Measurements from ENCODE around the gene HIVEP1.

Gene HIVEP1

DNA sequence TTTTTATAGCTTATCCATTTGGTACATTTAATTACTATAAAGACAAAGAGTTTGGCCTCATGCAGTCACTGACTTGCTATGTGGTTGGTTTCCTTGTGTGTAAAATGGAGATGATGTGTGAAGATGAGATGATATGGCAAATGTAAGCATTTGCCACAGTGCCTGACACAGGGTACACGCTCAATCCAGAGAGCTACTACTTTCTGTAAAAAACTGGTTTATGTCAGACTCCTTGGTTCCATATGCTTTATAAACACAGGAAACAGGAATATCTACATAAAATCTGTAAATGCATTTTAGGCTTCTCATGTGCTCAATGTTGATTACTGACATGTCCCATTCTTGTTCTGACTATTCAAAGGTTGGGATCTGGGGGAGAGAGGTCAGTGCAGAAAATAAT is 10.4 kb downstream of the HIVEP1 start:
- Histone ChIP-seq H3K27me3 (ENCODE audit: control insufficient read depth, insufficient read depth, low read length) (no peaks in the 10 kb centered on the region), H3K9me3 (replicated peaks; ENCODE audit: low read length) (no peaks in the 10 kb centered on the region), H3K9ac (ENCODE audit: low read depth, low read length) (no peak overlapping the region), H3K4me3 (ENCODE audit: low read length) (no peak overlapping the region), H3K4me1 (ENCODE audit: control insufficient read depth, insufficient read depth, low read length) (peaks cover 9% of the 10 kb centered on the region), H3K36me3 (ENCODE audit: insufficient read depth, low read length) (peaks cover 22% of the 10 kb centered on the region), H3K4me2 (ENCODE audit: low read length) (no peak overlapping the region)

DNA sequence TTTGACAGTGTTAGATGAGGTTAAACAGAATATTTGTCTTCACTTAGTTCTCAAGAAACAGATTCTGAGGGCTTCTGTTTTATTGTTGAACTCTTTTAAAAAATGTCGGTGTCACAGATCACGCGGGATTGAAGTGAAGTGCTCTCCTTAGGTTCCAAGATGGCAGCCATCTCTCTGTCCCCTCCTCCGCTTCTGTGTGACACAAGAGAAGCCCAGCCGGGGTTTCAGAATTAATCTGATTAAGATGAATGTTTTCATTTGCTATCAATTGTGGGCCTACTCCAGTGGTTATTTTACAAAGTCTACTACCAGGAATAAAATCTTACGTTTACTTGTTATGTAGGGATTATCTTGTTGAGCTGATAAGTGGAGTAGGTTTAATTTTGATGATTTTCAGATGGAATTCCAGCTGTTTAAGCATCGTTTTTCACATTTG is 10.9 kb downstream of the HIVEP1 start:
- Histone ChIP-seq H3K27me3 (ENCODE audit: control insufficient read depth, insufficient read depth, low read length) (no peaks in the 10 kb centered on the region), H3K4me1 (ENCODE audit: control insufficient read depth, insufficient read depth, low read length) (peaks cover 9% of the 10 kb centered on the region), H3K36me3 (ENCODE audit: insufficient read depth, low read length) (peaks cover 18% of the 10 kb centered on the region), H3K4me3 (ENCODE audit: low read length) (no peak overlapping the region), H3K4me2 (ENCODE audit: low read length) (no peak overlapping the region), H3K9ac (ENCODE audit: low read depth, low read length) (no peak overlapping the region), H3K9me3 (replicated peaks; ENCODE audit: low read length) (no peaks in the 10 kb centered on the region)

GRCh38 chr6:12024216-12024615 is 12.1 kb downstream of the HIVEP1 start:
- Histone ChIP-seq H3K4me1 (ENCODE audit: control insufficient read depth, insufficient read depth, low read length) (peaks cover 9% of the 10 kb centered on the region), H3K9me3 (replicated peaks; ENCODE audit: low read length) (no peaks in the 10 kb centered on the region), H3K36me3 (ENCODE audit: insufficient read depth, low read length) (peaks cover 16% of the 10 kb centered on the region), H3K27me3 (ENCODE audit: control insufficient read depth, insufficient read depth, low read length) (no peaks in the 10 kb centered on the region), H3K9ac (ENCODE audit: low read depth, low read length) (no peak overlapping the region), H3K4me2 (ENCODE audit: low read length) (no peak overlapping the region), H3K4me3 (ENCODE audit: low read length) (no peak overlapping the region)

- Histone ChIP-seq H3K36me3 (ENCODE audit: insufficient read depth, low read length) (peaks cover 10% of the 10 kb centered on the region), H3K27me3 (ENCODE audit: control insufficient read depth, insufficient read depth, low read length) (no peaks in the 10 kb centered on the region), H3K9me3 (replicated peaks; ENCODE audit: low read length) (no peaks in the 10 kb centered on the region), H3K4me2 (ENCODE audit: low read length) (peak overlapping the region; percentile 15), H3K9ac (ENCODE audit: low read depth, low read length) (no peak overlapping the region), H3K4me3 (ENCODE audit: low read length) (no peak overlapping the region), H3K4me1 (ENCODE audit: control insufficient read depth, insufficient read depth, low read length) (peaks cover 9% of the 10 kb centered on the region)
These were observed 12.8 kb downstream of the HIVEP1 start for GRCh38 chr6:12024699-12025434.

- Histone ChIP-seq H3K4me1 (ENCODE audit: control insufficient read depth, insufficient read depth, low read length) (peaks cover 9% of the 10 kb centered on the region), H3K9me3 (replicated peaks; ENCODE audit: low read length) (no peaks in the 10 kb centered on the region), H3K9ac (ENCODE audit: low read depth, low read length) (no peak overlapping the region), H3K4me2 (ENCODE audit: low read length) (no peak overlapping the region), H3K27me3 (ENCODE audit: control insufficient read depth, insufficient read depth, low read length) (no peaks in the 10 kb centered on the region), H3K36me3 (ENCODE audit: insufficient read depth, low read length) (peaks cover 7% of the 10 kb centered on the region), H3K4me3 (ENCODE audit: low read length) (no peak overlapping the region)
These were observed 14.0 kb downstream of the HIVEP1 start for GRCh38 chr6:12026120-12026519.

DNA sequence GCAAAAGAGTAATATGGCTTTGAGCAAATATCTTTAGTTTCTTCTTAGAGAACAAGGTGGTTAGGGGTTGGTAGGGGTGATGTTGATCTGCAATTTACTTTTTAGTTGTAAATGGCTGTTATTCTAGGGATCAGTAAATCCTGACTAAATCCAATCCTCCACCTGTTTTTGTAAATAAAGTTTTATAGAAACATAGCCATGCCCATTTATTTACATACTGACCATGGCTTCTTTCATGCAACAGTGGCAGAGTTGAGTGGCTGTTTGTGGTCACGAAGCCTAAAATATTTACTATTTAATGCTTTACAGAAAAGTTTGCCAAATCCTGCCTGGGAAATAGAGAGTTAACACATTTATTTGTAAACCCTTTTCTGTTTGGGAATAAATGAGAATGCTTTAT is 14.7 kb downstream of the HIVEP1 start:
- H3K27me3 ChIP-seq (ENCODE audit: control insufficient read depth, insufficient read depth, low read length) = no peaks in the 10 kb centered on the region
- H3K4me2 ChIP-seq (ENCODE audit: low read length) = no peak overlapping the region
- no peaks in the 10 kb centered on the region for H3K9me3 ChIP-seq (replicated peaks; ENCODE audit: low read length)
- H3K36me3 ChIP-seq (ENCODE audit: insufficient read depth, low read length) = peaks cover 7% of the 10 kb centered on the region
- H3K9ac ChIP-seq (ENCODE audit: low read depth, low read length) = no peak overlapping the region
- H3K4me1 ChIP-seq (ENCODE audit: control insufficient read depth, insufficient read depth, low read length) = peaks cover 9% of the 10 kb centered on the region
- H3K4me3 ChIP-seq (ENCODE audit: low read length) = no peak overlapping the region

- no peak overlapping the region for H3K4me3 ChIP-seq (ENCODE audit: low read length)
- no peak overlapping the region for H3K4me2 ChIP-seq (ENCODE audit: low read length)
- no peaks in the 10 kb centered on the region for H3K27me3 ChIP-seq (ENCODE audit: control insufficient read depth, insufficient read depth, low read length)
- H3K9ac ChIP-seq (ENCODE audit: low read depth, low read length) = no peak overlapping the region
- peaks cover 9% of the 10 kb centered on the region for H3K4me1 ChIP-seq (ENCODE audit: control insufficient read depth, insufficient read depth, low read length)
- H3K36me3 ChIP-seq (ENCODE audit: insufficient read depth, low read length) = peaks cover 4% of the 10 kb centered on the region
- H3K9me3 ChIP-seq (replicated peaks; ENCODE audit: low read length) = no peaks in the 10 kb centered on the region
These were observed 16.1 kb downstream of the HIVEP1 start for GRCh38 chr6:12028213-12028612.

- H3K9ac ChIP-seq (ENCODE audit: low read depth, low read length) = no peak overlapping the region
- no peak overlapping the region for H3K4me2 ChIP-seq (ENCODE audit: low read length)
- no peak overlapping the region for H3K4me3 ChIP-seq (ENCODE audit: low read length)
- H3K27me3 ChIP-seq (ENCODE audit: control insufficient read depth, insufficient read depth, low read length) = no peaks in the 10 kb centered on the region
- no peaks in the 10 kb centered on the region for H3K9me3 ChIP-seq (replicated peaks; ENCODE audit: low read length)
- peaks cover 4% of the 10 kb centered on the region for H3K36me3 ChIP-seq (ENCODE audit: insufficient read depth, low read length)
- peaks cover 17% of the 10 kb centered on the region for H3K4me1 ChIP-seq (ENCODE audit: control insufficient read depth, insufficient read depth, low read length)
These were observed 18.0 kb downstream of the HIVEP1 start for GRCh38 chr6:12029979-12030737.

GRCh38 chr6:12030993-12031550 is 19.0 kb downstream of the HIVEP1 start:
- Histone ChIP-seq H3K27me3 (ENCODE audit: control insufficient read depth, insufficient read depth, low read length) (no peaks in the 10 kb centered on the region), H3K9ac (ENCODE audit: low read depth, low read length) (no peak overlapping the region), H3K36me3 (ENCODE audit: insufficient read depth, low read length) (peaks cover 2% of the 10 kb centered on the region), H3K4me2 (ENCODE audit: low read length) (no peak overlapping the region), H3K4me1 (ENCODE audit: control insufficient read depth, insufficient read depth, low read length) (peaks cover 12% of the 10 kb centered on the region), H3K9me3 (replicated peaks; ENCODE audit: low read length) (no peaks in the 10 kb centered on the region), H3K4me3 (ENCODE audit: low read length) (no peak overlapping the region)

DNA sequence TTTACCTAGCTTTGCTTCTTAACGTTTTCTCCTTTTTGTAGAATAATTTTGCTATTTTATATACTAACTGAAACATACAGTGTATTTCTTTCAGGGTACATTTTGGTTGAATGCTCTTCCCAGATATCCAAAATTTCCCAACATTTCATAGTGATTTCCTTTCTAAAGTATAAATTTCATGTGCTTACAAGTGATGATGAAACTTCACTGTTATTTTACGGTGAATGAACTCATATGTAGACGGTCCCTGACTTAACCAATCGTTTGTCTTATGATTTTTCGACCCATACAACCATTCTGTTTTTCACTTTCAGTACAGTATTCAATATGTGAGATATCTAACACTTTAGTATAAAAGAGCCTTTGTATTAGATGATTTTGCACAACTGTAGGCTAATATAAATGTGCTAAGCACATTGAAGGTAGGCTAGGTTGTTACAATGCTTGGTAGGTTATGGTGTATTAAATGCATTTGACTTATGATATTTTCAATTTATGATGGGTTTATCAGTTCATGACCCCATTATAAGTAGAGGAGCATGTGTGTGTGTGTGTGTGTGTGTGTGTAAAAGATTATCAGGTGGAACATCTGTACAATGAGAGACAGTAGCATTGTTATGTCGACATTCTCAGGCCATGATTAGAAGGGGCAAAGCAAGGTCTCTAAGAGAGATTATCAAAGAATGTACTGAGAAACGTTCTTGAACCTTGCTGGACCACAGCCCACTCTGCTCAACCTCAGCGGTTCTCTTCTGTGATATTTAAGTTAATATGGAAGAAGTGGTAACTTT is 20.9 kb downstream of the HIVEP1 start:
- Histone ChIP-seq H3K27me3 (ENCODE audit: control insufficient read depth, insufficient read depth, low read length) (no peaks in the 10 kb centered on the region), H3K36me3 (ENCODE audit: insufficient read depth, low read length) (no peaks in the 10 kb centered on the region), H3K4me3 (ENCODE audit: low read length) (no peak overlapping the region), H3K4me1 (ENCODE audit: control insufficient read depth, insufficient read depth, low read length) (peaks cover 12% of the 10 kb centered on the region), H3K9me3 (replicated peaks; ENCODE audit: low read length) (no peaks in the 10 kb centered on the region), H3K9ac (ENCODE audit: low read depth, low read length) (no peak overlapping the region), H3K4me2 (ENCODE audit: low read length) (no peak overlapping the region)

- H3K4me3 ChIP-seq (ENCODE audit: low read length) = no peak overlapping the region
- no peak overlapping the region for H3K4me2 ChIP-seq (ENCODE audit: low read length)
- H3K9me3 ChIP-seq (replicated peaks; ENCODE audit: low read length) = no peaks in the 10 kb centered on the region
- H3K36me3 ChIP-seq (ENCODE audit: insufficient read depth, low read length) = no peaks in the 10 kb centered on the region
- no peak overlapping the region for H3K9ac ChIP-seq (ENCODE audit: low read depth, low read length)
- no peaks in the 10 kb centered on the region for H3K27me3 ChIP-seq (ENCODE audit: control insufficient read depth, insufficient read depth, low read length)
- H3K4me1 ChIP-seq (ENCODE audit: control insufficient read depth, insufficient read depth, low read length) = peaks cover 12% of the 10 kb centered on the region
These were observed 21.7 kb downstream of the HIVEP1 start for GRCh38 chr6:12033770-12034169.

Measured in skeletal muscle satellite cell (primary cell).